HG02642 (cell line): Measurements from ENCODE around the gene IFITM2.
"Not testable (repeated sequence)": the region's sequence is repeated elsewhere in the genome, so short reads cannot be mapped to it uniquely, and the experiment has no call there.

Experiments
- ATAC-seq: cut with Tn5 transposase; IDR thresholded peaks from one replicate; pipeline ENCODE4 v1.9.1; 2021; ENCODE audit warnings: mild to moderate bottlenecking; ENCODE audit not compliant: unreplicated experiment, poor library complexity

IFITM2 gene

GRCh38 chr11:280706-281485 is 26.7 kb upstream of the IFITM2 start:
- no peak for ATAC-seq

GRCh38 chr11:281486-282161 is 26.0 kb upstream of the IFITM2 start:
- no peak for ATAC-seq

DNA sequence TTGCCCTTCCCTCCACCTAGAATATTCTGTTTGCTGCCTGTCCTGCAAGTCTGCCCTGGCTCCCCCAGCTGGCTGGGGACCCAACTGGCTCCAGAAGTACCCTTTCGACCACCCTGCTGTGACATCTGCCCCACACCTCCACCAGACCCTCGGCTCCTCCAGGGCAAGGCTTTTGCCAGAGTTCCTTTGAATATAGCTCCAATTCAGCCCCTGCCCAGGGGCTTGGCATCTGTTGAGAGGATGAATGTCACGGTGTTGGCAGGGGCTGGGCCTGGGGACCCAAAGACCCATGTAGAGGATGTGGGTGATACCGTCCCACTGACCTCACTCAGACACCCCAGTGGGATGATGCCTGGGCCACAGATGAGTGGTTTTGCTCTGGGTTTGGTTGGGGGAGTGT is 25.4 kb upstream of the IFITM2 start:
- no peak for ATAC-seq

GRCh38 chr11:282630-283360 is 24.8 kb upstream of the IFITM2 start:
- no peak for ATAC-seq

DNA sequence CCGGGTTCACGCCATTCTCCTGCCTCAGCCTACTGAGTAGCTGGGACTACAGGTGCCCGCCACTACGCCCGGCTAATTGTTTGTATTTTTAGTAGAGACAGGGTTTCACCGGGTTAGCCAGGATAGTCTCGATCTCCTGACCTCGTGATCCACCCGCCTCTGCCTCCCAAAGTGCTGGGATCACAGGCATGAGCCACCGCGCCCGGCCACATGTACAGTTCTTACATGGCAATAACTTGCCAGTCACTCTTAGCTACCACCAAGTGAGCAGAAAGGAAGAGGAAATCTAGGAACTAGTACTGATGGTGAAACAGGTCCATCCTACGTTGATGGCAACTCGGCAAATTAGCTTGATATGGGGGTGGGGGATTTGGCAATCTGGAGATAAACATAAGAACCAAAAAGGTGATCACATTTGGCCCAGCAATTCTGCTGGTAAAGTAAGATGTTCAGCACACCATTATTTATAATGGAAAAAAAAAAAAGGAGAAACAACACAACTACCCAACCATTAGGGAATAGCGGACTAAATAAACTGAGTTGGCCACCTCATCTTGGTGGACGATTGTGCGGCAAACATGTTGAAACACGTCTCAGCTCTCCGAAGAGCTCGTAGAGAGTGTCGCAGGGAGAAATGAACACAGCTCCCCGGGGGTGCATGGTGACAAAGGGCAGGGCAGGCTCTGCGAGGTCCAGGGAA is 24.1 kb upstream of the IFITM2 start:
- ATAC-seq, result no peak

- ATAC-seq, result no peak
Measured at GRCh38 chr11:284105-285020, 23.3 kb upstream of the IFITM2 start.

DNA sequence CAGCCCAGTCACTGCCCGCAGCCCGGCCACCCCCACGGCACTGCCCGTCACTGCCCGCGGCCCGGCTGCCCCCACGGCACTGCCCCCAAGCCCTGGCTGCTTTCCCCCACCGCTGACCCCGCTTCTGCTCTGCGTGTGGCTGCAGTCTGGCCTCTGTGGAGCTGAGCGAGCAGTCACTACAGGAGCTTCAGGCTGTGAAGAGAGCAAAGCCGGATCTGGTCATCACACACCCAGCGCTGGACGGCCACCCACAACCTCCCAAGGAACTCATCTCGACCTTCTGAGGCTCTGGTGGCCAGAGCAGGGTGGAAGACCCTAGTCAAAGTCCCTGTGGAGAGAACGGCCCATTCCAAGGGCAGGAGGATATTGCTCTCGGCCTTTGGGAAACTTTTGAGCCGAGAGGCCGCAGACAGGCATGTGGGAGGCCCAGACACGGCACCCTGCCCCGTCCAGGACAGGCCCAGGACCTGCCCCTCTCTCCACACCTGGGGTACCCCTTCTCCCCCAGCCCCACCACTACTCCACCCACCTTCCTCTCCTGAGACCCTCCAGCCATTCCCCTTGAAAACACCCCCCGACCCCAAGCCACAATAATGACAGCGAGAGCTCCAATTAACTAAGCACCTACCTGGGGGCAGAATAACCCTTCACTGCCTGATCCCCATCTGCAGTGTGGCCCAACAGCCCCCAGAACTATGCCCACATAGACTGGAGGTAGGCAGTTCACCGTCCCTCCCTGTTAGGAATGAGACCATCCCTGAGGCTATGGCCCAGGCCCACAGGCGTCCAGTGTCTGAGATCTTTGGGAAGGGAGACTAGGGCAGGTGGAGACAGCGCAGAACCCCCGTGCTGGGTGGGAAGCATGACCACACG is 22.4 kb upstream of the IFITM2 start:
- no peak for ATAC-seq

DNA sequence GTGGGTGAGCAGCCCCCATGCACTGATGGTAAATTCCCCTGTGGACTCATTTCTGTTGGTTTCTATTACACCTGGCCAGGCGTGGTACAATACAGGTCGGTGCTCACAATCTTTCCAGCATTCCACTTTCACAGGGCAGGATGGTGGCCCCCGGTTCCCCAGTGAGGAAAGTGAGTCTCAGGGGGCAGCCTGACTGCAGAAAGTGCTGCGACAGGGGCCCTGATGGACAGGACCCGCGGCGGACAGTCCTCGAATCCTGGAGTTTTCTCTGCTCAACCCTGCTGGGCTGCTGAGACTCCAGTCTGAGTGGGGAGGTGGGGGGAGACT is 21.8 kb upstream of the IFITM2 start:
- no peak for ATAC-seq

GRCh38 chr11:286977-287820 is 20.4 kb upstream of the IFITM2 start:
- not testable (repeated sequence) for ATAC-seq

DNA sequence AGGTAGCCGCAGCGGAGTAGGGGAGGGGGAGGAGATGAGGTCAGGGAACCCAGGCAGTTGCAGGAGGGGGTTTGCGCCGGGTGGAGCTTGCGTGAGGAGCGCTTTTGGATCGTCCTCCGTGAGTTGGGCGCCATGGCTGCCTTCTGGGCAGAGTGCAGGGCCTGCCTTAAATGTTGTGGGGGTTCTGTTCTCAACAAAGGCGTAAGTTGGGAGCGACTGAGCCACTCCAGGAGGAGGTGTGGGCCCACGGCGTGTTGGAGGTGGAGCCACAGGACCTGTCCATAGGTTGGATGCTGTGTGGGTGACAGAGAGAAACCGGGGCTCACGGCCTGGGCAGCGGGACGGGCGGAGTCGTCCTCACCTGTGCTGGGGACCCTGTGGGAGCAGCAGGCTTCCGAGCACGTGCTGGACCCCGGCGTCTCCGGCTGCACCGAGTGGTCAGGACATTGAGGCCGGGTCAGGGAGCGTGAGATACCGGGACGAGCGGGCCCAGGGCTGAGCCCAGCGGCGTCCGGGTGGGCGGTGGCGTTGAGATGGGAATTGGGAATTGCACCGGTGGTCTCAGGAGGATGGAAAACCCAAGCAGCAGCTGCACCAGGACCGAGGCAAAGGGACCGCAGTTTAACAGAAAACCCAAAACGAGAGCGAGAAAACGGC is 19.7 kb upstream of the IFITM2 start:
- no peak for ATAC-seq

DNA sequence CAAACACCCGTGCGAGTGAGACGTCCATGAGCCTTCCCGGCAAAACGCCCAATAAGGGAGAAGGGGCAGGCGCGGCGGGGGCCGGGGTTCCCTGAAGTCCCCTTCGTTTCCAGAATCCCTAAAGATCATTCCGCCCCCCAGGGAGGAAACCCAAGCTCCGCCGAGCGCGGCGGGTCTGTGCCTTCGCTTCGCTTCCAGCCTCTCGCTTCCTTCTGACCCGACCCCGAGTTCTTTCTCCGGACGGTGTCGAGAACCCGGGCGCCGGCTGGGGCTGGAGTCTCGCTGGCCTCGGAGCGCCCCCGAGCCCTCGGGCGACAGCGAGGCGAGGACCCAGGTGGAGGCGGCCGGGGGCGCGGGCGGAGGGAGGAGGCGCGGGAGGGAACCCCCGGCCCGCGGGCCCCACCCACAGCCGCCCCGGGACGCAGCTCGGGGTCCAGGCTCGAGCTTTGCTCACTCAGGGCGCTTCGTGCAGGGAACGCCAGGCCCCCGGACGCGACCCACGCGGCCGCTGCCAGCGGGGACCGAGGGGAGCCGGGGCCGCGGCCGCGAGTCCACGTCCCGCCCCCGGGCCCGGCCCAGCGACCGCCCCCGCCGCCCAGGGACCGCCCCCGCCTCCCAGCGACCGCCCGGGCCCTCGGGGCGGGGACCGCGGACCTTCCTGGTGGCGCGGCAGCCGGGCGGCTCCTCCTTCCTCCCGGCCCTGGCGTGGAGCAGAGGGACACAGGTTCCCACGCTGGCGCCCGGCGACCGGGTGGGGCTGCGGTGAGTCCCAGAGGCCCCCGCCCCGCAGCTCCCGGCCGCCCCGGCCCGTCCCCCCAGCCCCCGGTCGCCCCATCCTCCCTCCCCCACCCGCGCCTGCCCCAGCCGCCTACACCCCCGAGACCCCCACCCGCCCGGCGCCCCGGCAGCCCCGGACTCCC is 18.9 kb upstream of the IFITM2 start, which contains the start of gene PGGHG:
PGGHG (plus strand) TSS at position 649 of the 920 bp plus-strand sequence. CDS start 691 bp downstream, outside the sequence.
- peak; percentile 71 for ATAC-seq

- no peak for ATAC-seq
Measured at GRCh38 chr11:289398-289711, 18.3 kb upstream of the IFITM2 start.

DNA sequence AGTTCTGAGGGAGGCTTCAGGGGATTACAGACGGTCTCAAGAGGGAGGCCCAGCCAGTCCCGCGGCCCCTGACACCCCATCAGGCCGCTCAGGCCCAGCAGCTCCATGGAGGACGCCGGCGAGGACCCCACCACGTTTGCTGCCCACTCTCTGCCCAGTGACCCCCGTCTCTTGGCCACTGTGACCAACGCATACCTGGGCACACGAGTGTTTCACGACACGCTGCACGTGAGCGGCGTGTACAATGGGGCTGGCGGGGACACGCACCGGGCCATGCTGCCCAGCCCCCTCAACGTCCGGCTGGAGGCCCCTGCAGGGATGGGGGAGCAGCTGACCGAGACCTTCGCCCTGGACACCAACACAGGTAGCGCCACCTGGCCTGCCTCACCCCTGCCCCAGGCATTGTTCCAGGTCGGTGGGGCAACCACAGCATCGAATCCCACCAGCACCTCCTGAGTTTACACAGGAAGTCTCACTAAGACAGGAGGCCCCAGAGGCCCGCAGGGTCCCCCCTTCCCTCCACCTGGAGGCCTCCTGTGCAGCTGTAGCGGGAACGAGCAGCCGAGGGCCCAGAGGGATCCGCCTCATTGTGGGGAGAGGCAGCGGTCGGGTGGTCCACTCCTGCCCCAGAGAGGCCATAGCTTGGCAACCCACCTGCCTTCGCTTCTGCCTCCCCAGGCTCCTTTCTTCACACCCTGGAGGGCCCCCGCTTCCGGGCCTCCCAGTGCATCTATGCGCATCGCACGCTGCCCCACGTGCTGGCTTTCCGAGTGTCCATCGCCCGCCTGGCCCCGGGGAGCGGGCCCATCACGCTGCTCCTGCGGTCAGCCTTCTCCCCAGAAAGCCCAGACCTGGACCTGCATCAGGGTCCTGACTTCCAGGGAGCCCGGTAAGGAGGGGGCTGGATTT is 17.6 kb upstream of the IFITM2 start:
- ATAC-seq, result no peak

DNA sequence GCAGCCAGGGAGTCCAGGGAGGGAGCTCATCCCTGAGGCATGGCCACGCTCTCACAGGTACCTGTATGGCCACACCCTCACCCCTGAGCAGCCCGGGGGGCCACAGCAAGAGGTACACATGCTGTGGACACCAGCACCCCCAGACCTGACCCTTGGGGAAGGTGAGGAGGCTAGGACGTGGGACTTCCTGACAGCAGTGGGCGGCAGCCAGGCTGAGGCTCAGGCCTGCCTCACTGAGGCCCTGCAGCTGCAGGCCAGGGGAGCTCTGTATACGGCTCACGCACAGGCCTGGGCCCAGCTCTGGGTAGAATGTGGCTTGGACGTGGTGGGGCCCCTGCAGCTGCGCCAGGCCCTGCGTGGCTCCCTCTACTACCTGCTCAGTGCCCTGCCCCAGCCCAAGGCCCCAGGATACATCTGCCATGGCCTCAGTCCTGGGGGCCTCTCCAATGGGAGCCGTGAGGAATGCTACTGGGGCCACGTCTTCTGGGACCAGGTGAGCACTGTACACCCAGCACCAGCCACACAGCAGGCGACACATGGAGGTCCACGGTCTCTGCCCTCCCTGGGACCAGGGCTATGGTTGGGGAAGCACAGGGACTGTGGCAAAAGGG is 16.9 kb upstream of the IFITM2 start:
- no peak for ATAC-seq
